M059J (cell line): ENCODE results near the gene ADAP1. TPM values are rescaled to one million over a fixed set of nuclear protein-coding genes. Genes with fewer than 3 reads are reported as not detected.
"Not testable (repeated sequence)": the region's sequence is repeated elsewhere in the genome, so short reads cannot be mapped to it uniquely, and the experiment has no call there.

ENCODE experiments used
- DNase-seq: peaks from one replicate; pipeline ENCODE4 v3.0.0-alpha.2; 2012; ENCODE audit warnings: low read depth
- total RNA-seq: library from RNA; depleted of rRNA; stranded (reverse); fragments of >200 nt; shearing (Covaris generic); gene quantifications from 2 replicates; pipeline ENCODE4 v1.2.3, GENCODE V29; 2014

Gene ADAP1
- total RNA-seq, 1 experiment from 2014 or later, result 0.84 TPM

DNA sequence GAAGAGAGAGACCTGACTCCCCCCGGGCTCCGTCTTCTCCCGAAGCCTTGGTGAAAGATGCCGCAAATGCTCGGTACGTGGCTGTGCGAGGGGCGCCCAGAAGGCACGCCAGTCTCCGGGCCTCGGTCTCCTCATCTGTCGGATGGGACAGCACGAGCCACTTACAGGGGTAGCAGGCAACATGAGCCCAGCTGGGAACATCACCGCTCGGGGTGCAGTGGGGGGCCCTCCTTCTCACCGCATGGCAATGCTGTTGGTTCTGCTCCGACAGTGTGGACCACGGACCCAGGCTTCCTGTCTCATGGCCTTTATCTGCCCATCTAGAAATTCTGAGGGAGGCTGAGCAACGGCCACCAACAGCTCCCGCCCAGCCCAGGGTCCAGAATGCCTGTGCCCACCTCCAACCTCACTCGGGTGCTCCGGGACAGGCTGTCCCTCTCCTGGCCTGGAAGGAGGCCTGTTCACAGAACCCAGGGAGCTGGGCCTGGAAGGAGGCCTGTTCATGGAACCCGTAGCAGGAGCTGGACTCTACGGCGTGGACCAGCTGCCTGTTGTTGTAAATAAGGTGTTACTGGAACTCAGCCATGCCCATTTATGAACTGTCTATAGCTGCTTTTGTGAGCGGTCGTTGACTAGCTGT lies 15.8 kb downstream of the ADAP1 start:
- no peak for DNase-seq

DNA sequence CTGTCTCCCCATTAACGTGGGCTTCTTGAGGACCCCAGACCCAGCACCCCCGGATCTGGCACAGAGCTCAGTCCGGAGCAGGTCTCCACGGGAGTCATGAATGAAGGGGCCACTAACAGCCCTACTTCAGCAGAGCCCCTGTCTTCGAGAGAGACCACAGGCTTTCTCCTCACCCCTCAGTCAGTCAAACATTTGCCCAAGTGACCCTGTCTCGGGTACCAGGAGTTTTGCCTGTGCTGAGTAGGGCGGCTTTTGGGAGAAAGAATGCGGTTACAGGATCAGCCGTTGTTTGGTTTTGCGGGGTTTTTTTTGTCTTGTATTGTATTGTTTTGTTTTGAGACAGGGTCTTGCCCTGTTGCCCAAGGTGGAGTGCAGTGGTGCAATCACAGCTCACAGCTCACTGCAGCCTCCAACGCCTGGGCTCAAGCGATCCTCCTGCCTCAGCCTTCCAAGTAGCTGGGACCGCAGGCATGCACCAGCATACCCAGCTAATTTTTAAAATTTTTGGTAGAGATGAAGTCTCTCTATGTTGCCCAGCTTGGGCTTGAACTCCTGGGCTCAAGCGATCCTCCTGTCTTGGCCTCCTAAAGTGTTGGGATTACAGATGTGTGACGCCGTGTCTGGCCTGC lies 16.5 kb downstream of the ADAP1 start:
- no peak for DNase-seq

DNA sequence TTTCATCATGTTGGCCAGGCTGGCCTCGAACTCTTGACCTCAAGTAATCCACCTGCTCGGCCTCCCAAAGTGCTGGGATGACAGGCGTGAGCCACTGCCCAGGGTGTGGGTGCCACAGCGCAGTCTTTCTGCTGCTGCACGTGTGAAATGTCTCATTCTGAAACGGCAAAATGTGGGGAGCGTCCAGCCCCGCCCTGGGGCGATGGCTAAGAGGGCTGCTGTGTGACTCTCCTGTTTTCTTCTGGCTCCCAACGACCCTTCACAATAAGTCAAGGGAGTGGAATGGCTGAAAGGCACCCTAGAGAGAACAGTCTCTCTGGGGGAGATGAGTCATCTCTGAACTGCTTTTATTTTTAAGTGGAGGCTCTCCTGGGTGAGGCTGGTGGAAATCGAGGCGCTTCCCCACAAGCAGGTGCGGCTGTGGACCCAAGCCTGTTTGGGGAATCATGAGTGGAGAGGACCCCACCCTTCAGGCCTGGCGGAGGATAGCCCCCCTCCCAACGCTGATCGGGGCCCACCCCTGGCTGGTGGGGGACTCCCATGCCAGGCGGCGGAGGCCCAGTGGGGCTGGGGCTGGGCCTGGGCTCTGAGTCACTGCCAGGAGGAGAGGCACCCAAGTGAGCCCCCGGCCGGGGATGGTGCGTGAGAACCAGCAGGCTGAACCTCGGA lies 18.0 kb downstream of the ADAP1 start:
- DNase-seq, result peak; percentile 70

DNA sequence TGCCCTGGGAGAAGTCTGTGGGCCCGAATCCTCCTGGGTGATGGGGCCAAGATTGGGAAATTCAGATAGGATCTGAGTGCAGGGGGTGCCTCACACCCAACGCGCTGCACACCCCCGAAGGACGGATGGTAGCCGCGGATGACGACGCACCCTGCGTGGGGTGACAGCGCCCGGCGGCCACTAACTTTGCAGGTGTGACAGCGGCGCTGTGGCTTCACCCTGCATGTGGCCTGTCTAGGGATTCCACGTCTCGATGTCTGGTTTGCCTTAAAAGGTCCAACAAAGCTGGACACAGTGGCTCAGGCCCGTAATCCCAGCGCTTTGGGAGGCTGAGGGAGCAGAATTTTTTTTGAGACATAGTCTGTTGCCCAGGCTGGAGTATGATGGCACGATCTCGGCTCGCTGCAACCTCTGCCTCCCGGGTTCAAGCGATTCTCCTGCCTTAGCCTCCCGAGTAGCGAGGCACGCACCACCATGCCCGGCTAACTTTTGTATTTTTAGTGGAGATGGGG lies 18.6 kb downstream of the ADAP1 start:
- DNase-seq, result no peak

DNA sequence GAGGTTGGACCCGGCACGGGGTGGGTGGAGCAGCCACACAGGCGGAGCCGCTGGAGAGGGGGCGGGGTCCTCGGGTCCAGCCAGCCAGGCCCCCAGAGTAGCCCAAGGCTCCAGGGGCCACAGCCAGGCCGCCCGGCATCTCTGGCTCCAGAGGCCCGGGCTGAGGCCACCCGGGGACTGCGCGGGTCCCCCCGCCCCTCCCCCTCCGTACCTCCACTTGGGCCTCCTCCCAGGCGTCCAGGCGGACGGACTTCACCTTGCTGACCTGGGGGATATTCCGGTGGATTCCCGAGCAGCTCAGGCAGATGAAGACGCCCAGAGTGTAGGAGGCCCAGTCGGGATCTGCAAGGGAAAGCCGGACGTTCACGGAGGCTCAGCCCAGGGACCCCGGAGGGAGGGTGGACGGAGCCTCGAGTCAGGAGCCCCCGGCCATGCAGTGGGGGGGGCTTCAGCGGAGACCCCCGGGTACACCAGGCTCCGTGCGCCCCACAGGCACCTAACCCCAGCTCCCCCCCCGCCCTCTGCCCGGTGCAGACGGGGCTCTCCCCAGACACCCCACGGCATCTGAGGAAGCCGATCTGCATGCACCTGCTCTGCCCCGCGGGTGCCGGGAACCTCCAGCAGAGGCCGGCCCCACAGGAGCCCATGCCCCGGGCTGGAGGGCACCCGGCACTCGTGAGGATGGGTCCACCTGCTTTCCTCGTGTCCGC lies 19.2 kb downstream of the ADAP1 start:
- no peak for DNase-seq

DNA sequence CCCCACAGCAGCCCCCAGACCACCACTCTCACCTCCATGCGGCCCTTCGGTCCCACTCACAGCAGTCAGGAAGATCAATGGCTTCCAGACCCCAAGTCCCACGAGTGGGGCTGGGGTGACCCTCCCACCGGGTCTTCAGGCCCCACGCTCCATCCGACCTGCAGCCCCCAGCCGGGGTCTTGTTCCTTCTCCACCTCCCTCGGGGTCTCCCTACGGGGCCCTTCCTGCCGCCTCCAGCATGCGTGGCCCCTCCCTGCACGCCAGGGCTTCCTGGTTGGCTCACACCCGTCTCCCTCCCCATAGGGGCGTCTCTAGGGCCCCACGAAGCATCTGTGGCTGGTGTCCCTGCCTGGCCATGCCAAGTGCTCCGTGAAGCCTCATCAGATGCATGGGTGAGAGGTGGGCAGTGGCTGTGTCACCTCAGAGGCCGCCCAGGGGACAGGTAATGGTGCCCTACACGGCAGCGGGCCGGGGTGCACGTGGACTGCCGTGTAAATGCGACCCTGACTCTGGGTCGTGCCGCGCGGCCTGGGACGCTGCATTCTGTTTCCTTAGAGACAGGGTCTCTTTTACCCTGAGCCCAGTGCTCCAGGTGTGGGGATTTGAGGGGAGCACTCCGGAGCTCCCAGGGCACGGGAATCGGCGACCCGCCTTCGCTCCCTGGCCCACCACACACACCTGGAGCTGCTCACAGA lies 19.9 kb downstream of the ADAP1 start:
- DNase-seq, result no peak

DNA sequence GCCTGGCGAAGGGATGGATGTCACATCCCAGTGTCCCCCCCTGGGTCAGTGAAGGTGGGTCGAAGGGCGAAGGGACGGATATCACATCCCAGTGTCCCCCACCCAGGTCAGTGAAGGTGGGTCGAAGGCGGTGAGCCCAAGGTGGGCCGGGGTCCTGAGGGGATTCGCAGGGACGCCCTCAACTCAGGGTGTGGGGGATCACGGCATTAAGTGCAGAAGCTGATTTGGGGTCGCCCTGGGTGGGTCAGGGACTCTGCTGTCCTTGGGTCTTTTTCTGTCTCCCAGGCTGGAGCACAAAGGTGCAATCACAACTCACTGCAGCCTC lies 21.9 kb downstream of the ADAP1 start:
- no peak for DNase-seq

DNA sequence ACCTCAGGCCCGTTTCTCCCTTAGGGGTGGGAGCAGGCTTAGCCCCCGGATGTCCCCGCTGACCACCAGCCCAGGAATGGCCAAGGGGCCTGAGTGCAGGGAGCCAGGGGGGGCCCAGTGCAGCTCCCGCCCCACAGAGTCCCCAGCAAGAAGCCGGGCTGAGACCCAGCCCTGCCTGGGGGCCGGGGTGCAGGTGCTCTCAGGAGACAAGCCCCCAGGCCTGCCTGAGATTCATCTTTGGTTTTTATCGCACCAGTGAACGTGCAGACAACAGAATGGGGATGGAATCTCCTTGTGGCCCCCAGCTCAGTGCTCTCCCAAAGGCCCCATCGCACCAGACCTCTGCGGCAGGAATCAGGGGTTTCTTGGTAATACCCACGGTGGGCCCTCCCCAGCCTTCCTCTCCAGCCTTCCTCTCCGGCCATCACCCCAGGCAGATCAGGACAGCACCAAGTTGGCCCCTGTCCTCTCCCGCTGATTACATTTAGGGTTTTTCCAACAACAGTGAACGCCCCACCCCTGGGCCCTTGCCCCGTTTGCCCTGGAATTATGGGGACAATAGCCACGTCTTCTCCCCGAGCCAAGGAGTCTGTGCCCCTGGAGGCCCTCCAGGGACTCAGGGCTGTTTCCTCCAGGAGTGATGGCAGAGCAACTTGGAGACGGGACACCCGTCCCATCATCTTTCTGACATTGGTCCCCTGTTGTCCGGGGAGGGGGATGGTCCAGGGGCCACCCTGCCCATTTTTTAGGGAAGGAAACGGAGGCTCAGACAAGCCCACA lies 22.4 kb downstream of the ADAP1 start:
- DNase-seq, result no peak

DNA sequence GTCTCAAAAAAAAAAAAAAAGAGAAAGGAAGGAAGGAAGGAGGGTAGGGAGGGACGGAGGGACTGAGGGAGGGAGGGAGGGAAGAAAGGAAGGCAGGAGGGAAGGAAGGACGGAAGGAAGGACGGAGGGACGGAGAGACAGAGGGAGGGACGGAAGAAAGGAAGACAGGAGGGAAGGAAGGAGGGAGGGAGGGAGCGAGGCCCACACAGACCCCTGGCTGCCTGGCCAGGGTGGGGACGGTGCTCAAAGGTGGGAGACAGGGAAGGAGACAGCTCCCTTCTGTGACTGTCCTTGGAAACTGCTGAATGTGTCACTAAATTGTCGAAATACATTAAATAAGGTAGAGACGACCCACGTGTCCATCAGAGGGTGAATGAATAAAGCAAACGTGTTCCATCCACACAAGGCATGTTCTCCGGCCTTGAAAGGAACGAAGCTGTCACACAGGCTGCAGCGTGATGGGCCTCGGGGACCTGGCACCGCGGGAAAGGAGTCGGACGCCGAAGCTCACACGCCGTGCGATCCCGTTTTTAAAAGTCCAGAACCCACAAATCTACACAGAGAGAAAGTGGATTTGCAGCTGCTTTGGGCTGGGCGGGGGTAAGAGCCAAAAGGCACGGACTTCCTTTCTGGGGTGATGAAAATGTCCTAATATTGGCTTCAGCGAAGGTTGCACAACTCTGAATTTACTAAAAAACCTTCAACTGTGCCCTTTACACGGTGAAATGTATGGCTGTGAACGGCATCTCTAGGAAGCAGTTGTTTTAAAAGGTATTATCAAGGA lies 23.3 kb downstream of the ADAP1 start:
- no peak for DNase-seq

DNA sequence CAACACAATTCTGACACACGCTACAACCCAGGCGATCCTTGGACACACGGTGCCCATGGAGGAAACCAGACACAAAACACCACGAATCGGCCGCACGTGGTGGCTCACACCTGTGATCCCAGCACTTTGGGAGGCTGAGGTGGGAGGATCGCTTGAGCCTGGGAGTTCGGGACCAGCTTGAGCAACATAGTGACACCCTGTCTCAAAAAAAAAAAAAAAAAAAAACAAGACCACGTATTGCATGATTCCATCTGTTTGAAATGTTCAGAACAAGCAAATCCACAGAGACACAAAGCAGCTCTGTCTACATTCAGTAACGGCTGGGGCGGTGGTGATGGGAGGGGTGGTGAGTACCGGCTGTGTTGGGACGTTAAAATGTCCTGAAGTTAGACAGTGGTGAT lies 25.2 kb downstream of the ADAP1 start:
- DNase-seq, result no peak

DNA sequence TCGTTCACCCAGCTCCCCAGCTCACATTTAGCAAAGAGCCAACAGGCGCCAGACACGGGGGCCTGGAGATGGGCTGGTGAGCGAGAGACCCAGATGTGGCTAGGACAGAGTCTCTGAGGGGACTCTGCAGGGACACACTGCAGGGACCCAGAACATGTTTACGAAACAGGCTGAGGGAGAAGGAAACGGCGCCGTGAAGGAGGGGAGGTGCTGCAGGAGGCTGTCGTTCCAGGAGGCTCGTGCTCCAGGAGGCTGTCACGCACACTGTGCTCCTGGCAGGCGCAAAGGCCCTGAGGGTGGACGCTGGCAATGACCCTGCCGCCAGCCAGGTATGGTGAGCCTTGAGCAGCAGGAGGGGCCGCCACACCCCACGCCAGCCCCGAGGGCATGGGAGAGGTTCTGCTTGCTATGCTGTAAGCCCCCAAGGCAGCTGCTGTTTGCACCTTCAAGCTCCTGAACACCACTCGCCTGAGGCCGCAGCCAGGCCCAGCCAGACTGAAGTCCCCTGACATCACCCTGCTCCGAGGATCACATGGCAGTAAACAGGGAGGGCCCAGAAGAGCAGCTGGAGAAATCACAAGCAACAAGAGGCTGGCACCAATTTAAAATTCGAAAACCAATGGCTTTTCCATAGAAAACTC lies 27.3 kb downstream of the ADAP1 start:
- DNase-seq, result no peak

DNA sequence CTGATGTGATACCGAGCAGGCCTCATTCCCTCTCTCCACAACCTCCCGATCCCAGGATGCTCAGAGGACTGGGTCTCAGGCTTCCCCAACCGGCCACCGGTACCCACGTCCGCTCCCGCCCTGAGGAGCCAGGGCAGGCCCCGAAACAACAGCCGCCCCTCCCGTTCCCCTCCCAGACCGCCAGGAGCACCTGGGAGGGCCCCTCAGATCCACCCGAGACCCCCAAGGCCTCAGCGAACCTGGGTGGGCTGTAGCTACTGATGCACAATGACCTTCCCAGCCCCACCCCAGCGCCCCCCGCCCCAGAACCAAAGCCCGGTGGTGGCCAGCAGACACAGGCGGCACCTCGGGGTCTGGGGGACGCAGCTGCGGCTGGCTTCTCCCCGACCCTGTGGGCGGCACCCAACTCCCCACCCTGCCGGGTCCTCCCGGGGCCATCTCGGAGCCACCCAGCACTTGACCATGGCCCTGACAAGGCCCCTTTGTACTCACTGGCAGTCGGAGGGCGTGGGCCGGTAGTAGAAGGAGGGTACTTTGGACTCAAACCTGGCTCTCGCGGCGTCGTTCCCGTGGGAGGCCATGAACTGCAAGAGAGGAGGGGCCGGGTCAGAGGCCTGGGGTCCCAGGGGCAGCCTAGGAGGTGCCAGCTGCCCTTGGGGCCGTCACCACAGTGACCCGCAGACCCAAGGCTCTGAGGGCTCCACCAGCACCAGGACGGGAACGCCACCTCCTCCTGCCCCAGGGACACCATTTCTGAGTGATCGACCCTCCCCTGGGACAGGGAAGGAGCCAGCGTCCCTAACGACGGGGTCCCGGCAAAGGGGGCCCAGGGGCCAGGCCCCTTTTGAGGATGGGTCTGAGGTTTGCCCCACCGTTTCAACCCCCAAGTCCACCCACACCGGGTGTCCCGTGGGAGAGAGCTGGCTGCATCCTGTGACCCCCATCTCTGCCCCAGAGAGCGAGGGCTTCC lies 28.1 kb downstream of the ADAP1 start:
- no peak for DNase-seq

DNA sequence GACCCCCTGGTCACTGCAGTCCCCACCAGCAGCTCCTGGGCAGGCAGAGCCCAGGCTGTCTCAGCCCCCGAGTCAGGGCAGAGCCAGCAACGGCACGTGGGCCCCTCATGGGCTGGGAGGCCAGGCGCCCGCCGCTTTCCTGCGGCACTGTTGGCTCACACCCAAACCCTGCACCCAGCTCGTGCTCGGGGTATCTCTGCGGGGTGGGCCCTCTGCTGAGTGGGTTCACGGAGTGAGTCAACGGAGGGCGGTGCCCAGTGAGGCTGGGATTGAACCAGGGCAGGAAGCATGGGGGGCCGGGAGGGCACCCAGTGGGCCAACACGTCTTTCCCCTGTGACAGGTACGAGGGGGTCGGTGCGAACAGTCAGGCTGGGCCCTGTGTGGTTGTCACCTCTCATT lies 28.9 kb downstream of the ADAP1 start:
- DNase-seq, result no peak

DNA sequence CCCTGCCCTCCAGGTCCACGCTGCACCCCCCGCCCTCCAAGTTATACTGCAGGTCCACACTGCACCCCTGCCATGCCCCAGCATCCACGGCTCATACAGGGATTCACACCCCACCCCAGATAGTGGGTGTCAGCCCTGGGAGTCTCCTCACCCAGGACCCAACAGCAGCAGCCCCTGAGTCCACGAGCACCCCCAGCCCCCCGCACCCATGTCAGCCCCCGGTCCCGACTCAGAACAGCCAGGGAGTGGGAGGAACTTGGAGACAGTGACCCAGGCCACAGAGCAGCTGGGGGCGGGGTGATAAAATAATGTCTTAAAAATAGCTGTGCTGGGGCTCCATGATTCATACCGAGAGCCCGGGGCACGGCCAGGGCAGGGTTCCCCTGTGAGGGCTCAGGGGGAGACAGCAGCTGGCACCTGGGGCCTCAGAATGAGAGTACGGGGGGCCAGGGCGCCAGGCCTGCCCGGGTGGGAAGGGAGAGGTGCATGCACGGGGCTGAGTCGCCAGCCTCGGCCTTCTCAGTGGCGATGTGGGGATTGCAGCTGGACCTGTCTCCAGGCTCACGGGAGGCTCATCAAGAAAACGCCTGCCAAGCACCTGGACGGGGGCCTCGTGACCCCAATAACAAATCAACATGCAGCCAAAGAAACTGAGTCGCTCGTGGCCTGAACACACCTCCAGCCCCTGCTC lies 29.8 kb downstream of the ADAP1 start:
- DNase-seq, result peak; percentile 57

DNA sequence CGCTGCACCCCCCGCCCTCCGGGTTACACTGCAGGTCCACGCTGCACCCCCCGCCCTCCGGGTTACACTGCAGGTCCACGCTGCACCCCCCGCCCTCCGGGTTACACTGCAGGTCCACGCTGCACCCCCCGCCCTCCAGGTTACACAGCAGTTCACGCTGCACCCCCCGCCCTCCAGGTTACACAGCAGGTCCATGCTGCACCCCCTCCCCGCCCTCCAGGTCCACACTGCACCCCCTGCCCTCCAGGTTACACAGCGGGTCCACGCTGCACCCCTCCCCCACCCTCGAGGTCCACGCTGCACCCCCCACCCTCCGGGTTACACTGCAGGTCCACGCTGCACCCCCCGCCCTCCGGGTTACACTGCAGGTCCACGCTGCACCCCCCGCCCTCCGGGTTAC lies 30.4 kb downstream of the ADAP1 start:
- not testable (repeated sequence) for DNase-seq

DNA sequence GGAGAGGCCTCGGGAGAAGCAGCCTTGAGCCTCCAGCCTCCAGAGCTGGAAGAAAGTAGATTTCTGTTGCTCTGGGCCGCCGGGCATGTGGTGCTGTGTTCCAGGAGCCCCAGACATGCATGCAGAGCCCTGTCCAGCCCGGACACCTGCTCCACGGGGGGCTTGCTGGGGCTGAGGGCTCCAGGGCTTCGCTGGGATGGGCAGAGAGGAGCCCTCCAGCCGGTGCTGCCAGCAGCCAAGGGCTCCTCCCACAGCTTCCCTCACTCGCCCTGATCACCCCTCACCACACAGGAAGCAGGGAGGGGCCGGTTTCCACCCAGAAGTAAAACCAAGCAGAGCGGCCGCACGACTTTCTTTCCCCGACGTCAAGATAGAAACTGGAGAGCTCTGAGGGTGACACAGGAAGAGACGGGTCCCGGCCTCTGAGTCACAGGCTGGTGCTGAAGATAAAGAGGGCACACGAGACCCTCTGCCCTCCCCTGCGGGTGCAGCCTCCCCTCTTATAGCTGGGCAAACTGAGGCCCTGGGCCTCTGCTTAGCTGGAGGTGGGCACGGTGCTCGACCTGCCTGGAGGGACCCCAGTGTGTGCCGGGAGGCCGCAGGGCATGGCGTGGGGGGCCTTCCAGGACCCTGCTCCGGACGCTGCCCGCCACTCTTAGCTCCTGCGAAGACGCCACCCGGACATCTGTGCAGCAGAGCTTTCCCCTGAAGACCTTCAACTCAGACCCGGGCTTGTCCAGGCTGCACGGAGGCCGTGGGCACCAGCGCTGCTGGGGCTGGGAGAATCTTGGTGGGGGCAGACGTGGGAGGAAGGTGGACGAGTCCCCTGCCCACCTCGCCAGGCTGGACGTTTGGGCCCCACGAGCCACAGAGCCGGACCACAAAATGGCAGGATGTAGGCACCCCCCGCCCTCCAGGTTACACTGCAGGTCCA lies 31.1 kb downstream of the ADAP1 start:
- peak; percentile 79 for DNase-seq
